Measurements from ENCODE around the gene FARP1.

- TF ChIP-seq CTCF (IDR thresholded peaks at IDR 0.05; ENCODE audit: control extremely low read depth in 1 of 3, insufficient read depth in 1 of 3, low read depth in 1 of 3, low read length in 3 of 3) (no peak), SP1 (IDR thresholded peaks at IDR 0.05; ENCODE audit: low read depth, low read length) (no peak), POLR2AphosphoS5 (IDR thresholded peaks at IDR 0.05; ENCODE audit: low read depth, low read length) (no peak; the same call in 1 of the 2 replicates), TEAD4 (IDR thresholded peaks at IDR 0.05; ENCODE audit: low read depth, low read length) (no peak), KDM1A (IDR thresholded peaks at IDR 0.05; ENCODE audit: borderline replicate concordance, low read length) (no peak), SRF (IDR thresholded peaks at IDR 0.05; ENCODE audit: low read depth, low read length) (no peak), CREB1 (IDR thresholded peaks at IDR 0.05) (no peak), EZH2 (IDR thresholded peaks at IDR 0.05; ENCODE audit: low read depth, low read length, severe bottlenecking) (no peak), MAFK (IDR thresholded peaks at IDR 0.05; ENCODE audit: low read depth, low read length) (no peak), EP300 (IDR thresholded peaks at IDR 0.05; ENCODE audit: borderline replicate concordance in 1 of 2, low read depth in 2 of 2, low read length in 2 of 2) (no peak)
- TF ChIP-seq, protein P1, sequence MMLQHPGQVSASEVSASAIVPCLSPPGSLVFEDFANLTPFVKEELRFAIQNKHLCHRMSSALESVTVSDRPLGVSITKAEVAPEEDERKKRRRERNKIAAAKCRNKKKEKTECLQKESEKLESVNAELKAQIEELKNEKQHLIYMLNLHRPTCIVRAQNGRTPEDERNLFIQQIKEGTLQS (IDR thresholded peaks at IDR 0.05; ENCODE audit: insufficient read depth, low read depth, low read length), result no peak
Observed at GRCh38 chr13:98451676-98452470, 309.0 kb downstream of the FARP1 start.

All from H1 (cell line).